Omental fat pad (tissue), 4 donors: Measurements from ENCODE around the gene NBPF12. TPM values are rescaled to one million over a fixed set of nuclear protein-coding genes. Genes with fewer than 3 reads are reported as not detected.
"Not testable (repeated sequence)": the region's sequence is repeated elsewhere in the genome, so short reads cannot be mapped to it uniquely, and the experiment has no call there.

Experiments used
- ATAC-seq: fragments of 150-250 bp; one replicate; pipeline ENCODE4 v1.9.1; 2016; ENCODE audit warnings: mild to moderate bottlenecking, moderate library complexity; ENCODE audit not compliant: low FRiP score
- DNase-seq: peaks from one replicate; pipeline ENCODE4 v3.0.0-alpha.2; 2019; ENCODE audit warnings: low spot score
- total RNA-seq, 4 donors: library from RNA; depleted of rRNA; stranded (reverse); fragments of >200 nt; gene quantifications; one replicate each; pipeline ENCODE4 v1.1.0, GENCODE V29; 2016

Gene NBPF12
- 10 to 100 TPM in 2 of 4 donors, 1 to 10 TPM in 2; 7.0 to 16.7 (median 12.4) TPM for total RNA-seq

- peak; percentile 90 for ATAC-seq
- peak; percentile 54 for DNase-seq
These were observed at the start of gene NBPF12 for GRCh38 chr1:146938242-146938902. Gene NBPF12, plus strand, starts transcription at chr1:146938324. Its CDS starts 21,820 bp downstream, at chr1:146960144.

- not testable (repeated sequence) for DNase-seq, ATAC-seq
These were observed 46.8 kb upstream of the NBPF12 start for GRCh38 chr1:146891355-146891754.

- not testable (repeated sequence) for DNase-seq, ATAC-seq
These were observed 45.8 kb upstream of the NBPF12 start for GRCh38 chr1:146892331-146892730.

GRCh38 chr1:146907565-146908261 lies 30.4 kb upstream of the NBPF12 start:
- not testable (repeated sequence) for ATAC-seq

GRCh38 chr1:146912975-146913374 lies 25.1 kb upstream of the NBPF12 start:
- ATAC-seq, DNase-seq: not testable (repeated sequence)

More at GRCh38 chr1:146907565-146908261, 30.4 kb upstream of the NBPF12 start:
- DNase-seq = not testable (repeated sequence)

GRCh38 chr1:146920811-146921210 lies 17.3 kb upstream of the NBPF12 start:
- not testable (repeated sequence) for DNase-seq, ATAC-seq

- not testable (repeated sequence) for DNase-seq, ATAC-seq
These were observed 15.5 kb upstream of the NBPF12 start for GRCh38 chr1:146922614-146923013.

GRCh38 chr1:146924106-146924505 lies 14.0 kb upstream of the NBPF12 start:
- not testable (repeated sequence) for DNase-seq

GRCh38 chr1:146926413-146926812 lies 11.7 kb upstream of the NBPF12 start:
- ATAC-seq, DNase-seq: not testable (repeated sequence)

More at GRCh38 chr1:146924106-146924505, 14.0 kb upstream of the NBPF12 start:
- not testable (repeated sequence) for ATAC-seq

GRCh38 chr1:146930225-146930624 lies 7.9 kb upstream of the NBPF12 start:
- DNase-seq, ATAC-seq: not testable (repeated sequence)

GRCh38 chr1:146934390-146935223 lies 3.5 kb upstream of the NBPF12 start:
- not testable (repeated sequence) for ATAC-seq, DNase-seq

GRCh38 chr1:146937462-146937861 lies 662 bp upstream of the NBPF12 start:
- ATAC-seq, DNase-seq: not testable (repeated sequence)

- peak; percentile 58 for ATAC-seq
- not testable (repeated sequence) for DNase-seq
These were observed 1.0 kb downstream of the NBPF12 start for GRCh38 chr1:146938927-146939786.

GRCh38 chr1:146940293-146940692 lies 2.2 kb downstream of the NBPF12 start:
- not testable (repeated sequence) for DNase-seq, ATAC-seq

GRCh38 chr1:146943342-146943886 lies 5.3 kb downstream of the NBPF12 start:
- not testable (repeated sequence) for ATAC-seq, DNase-seq

GRCh38 chr1:146948127-146948526 lies 10.0 kb downstream of the NBPF12 start:
- not testable (repeated sequence) for DNase-seq, ATAC-seq

GRCh38 chr1:146964340-146964739 lies 26.2 kb downstream of the NBPF12 start:
- ATAC-seq, DNase-seq: not testable (repeated sequence)

- not testable (repeated sequence) for ATAC-seq, DNase-seq
These were observed 28.2 kb downstream of the NBPF12 start for GRCh38 chr1:146966351-146966750.
